H1 (cell line): Measurements from ENCODE around the gene TFAP2A.

ENCODE experiments used
- EP300 ChIP-seq, 2 experiments: IDR thresholded peaks; 1 replicate in 1 of 2; 2 replicates in 1 of 2; pipeline ENCODE4 v1.6.1; 2011 to 2012; ENCODE audit warnings: low read depth in 2 of 2, low read length in 2 of 2, mild to moderate bottlenecking in 2 of 2, borderline replicate concordance in 1 of 2, inconsistent platforms in 1 of 2, moderate library complexity in 1 of 2
- EZH2 ChIP-seq: fragments of 200-600 bp; sonication (generic); IDR thresholded peaks from 2 replicates; pipeline ENCODE4 v1.7.1; 2012; ENCODE audit warnings: low read depth, mild to moderate bottlenecking, moderate library complexity, low read length, inconsistent platforms; ENCODE audit not compliant: severe bottlenecking
- JUND ChIP-seq: IDR thresholded peaks from 2 replicates; pipeline ENCODE4 v1.6.1; 2011; ENCODE audit warnings: mild to moderate bottlenecking, improper control_type of control experiment, low read length
- POLR2A ChIP-seq, 2 experiments: IDR thresholded peaks; 1 replicate in 1 of 2; 2 replicates in 1 of 2; pipeline ENCODE4 v1.6.1; 2011; ENCODE audit warnings: low read depth in 2 of 2, low read length in 2 of 2, mild to moderate bottlenecking in 2 of 2; ENCODE audit errors: control extremely low read depth in 1 of 2
- POLR2AphosphoS5 ChIP-seq: IDR thresholded peaks from 2 replicates; pipeline ENCODE4 v1.6.1; 2011; ENCODE audit warnings: low read depth, low read length
- RAD21 ChIP-seq, 2 experiments: IDR thresholded peaks in 1 of 2; conservative IDR thresholded peaks in 1 of 2; 2 replicates each; pipeline ENCODE4 v1.6.1; 2011; ENCODE audit warnings: low read depth in 2 of 2, low read length in 2 of 2, improper control_type of control experiment in 1 of 2, inconsistent platforms in 1 of 2, mild to moderate bottlenecking in 1 of 2, moderate library complexity in 1 of 2
- RBBP5 ChIP-seq: IDR thresholded peaks from 2 replicates; pipeline ENCODE4 v1.7.1; 2012; ENCODE audit warnings: low read depth, mild to moderate bottlenecking, inconsistent platforms, low read length, moderate library complexity, borderline replicate concordance
- SIN3A ChIP-seq, 2 experiments: IDR thresholded peaks in 1 of 2; conservative IDR thresholded peaks in 1 of 2; 2 replicates each; pipeline ENCODE4 v1.6.1; 2011 to 2012; ENCODE audit warnings: low read length in 2 of 2, improper control_type of control experiment in 1 of 2, low read depth in 1 of 2, mild to moderate bottlenecking in 1 of 2
- SP4 ChIP-seq: IDR thresholded peaks from 2 replicates; pipeline ENCODE4 v1.6.1; 2012; ENCODE audit warnings: low read length, inconsistent platforms
- TAF1 ChIP-seq: IDR thresholded peaks from 2 replicates; pipeline ENCODE4 v1.6.1; 2011; ENCODE audit warnings: mild to moderate bottlenecking, low read depth, low read length
- TCF12 ChIP-seq: IDR thresholded peaks from 2 replicates; pipeline ENCODE4 v1.6.1; 2011; ENCODE audit warnings: low read depth, mild to moderate bottlenecking, low read length
- USF2 ChIP-seq: IDR thresholded peaks from 2 replicates; pipeline ENCODE4 v1.6.1; 2011; ENCODE audit warnings: low read length, improper control_type of control experiment
- ZNF274 ChIP-seq: IDR thresholded peaks from 2 replicates; pipeline ENCODE4 v1.7.0; 2012; ENCODE audit warnings: low read length, borderline replicate concordance; ENCODE audit errors: extremely low read depth
- TF ChIP-seq, protein P1 (sequence below), 3 experiments: IDR thresholded peaks; 1 replicate in 2 of 3; 2 replicates in 1 of 3; pipeline versions ENCODE4 v1.5.1 to v1.6.1; 2011; ENCODE audit warnings: low read length in 3 of 3, mild to moderate bottlenecking in 3 of 3, inconsistent platforms in 2 of 3, low read depth in 1 of 3, moderate library complexity in 1 of 3; ENCODE audit not compliant: insufficient read depth in 1 of 3; ENCODE audit errors: control extremely low read depth in 1 of 3

- TF ChIP-seq, protein P1, sequence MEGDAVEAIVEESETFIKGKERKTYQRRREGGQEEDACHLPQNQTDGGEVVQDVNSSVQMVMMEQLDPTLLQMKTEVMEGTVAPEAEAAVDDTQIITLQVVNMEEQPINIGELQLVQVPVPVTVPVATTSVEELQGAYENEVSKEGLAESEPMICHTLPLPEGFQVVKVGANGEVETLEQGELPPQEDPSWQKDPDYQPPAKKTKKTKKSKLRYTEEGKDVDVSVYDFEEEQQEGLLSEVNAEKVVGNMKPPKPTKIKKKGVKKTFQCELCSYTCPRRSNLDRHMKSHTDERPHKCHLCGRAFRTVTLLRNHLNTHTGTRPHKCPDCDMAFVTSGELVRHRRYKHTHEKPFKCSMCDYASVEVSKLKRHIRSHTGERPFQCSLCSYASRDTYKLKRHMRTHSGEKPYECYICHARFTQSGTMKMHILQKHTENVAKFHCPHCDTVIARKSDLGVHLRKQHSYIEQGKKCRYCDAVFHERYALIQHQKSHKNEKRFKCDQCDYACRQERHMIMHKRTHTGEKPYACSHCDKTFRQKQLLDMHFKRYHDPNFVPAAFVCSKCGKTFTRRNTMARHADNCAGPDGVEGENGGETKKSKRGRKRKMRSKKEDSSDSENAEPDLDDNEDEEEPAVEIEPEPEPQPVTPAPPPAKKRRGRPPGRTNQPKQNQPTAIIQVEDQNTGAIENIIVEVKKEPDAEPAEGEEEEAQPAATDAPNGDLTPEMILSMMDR (IDR thresholded peaks at IDR 0.05; ENCODE audit: control extremely low read depth in 1 of 3, insufficient read depth in 1 of 3, low read depth in 1 of 3, low read length in 3 of 3), result no peak
- TF ChIP-seq POLR2AphosphoS5 (no peak), POLR2A (IDR thresholded peaks at IDR 0.05; ENCODE audit: control extremely low read depth in 1 of 2, low read depth in 2 of 2, low read length in 2 of 2) (no peak), JUND (no peak), EZH2 (no peak), TCF12 (no peak), RAD21 (IDR thresholded peaks at IDR 0.05 in 1 of 2, conservative IDR thresholded peaks at IDR 0.05 in 1 of 2; ENCODE audit: low read depth in 2 of 2, low read length in 2 of 2) (no peak), TAF1 (no peak), USF2 (no peak), EP300 (IDR thresholded peaks at IDR 0.05; ENCODE audit: borderline replicate concordance in 1 of 2, low read depth in 2 of 2, low read length in 2 of 2) (no peak), SP4 (no peak), ZNF274 (no peak), SIN3A (conservative IDR thresholded peaks at IDR 0.05 in 1 of 2, IDR thresholded peaks at IDR 0.05 in 1 of 2; ENCODE audit: low read depth in 1 of 2, low read length in 2 of 2) (no peak), RBBP5 (no peak)
These were observed 18.1 kb downstream of the TFAP2A start for GRCh38 chr6:10396785-10397184.
